SK-N-SH (cell line): ENCODE measurements around the gene TAS2R3. TPM values are rescaled to one million over a fixed set of nuclear protein-coding genes. Genes with fewer than 3 reads are reported as not detected.

Source experiments
- CTCF ChIA-PET: fragments of 300-600, 350-600 bp; formaldehyde crosslinking; extraction: SDS; loops from one replicate; lab custom pipeline; 2021; lab: Yijun Ruan, JAX
- POLR2A ChIA-PET: fragments of 350-600 bp; sonication (Branson Sonifier 250); formaldehyde crosslinking; extraction: SDS; loops from one replicate; lab custom pipeline; 2020; ENCODE audit warnings: antibody characterized with exemption, inconsistent platforms; lab: Yijun Ruan, JAX
- DNase-seq: peaks from one replicate; pipeline ENCODE4 v3.0.0; 2012
- H2AFZ ChIP-seq: fragments of 200-600 bp; sonication (generic); 2 replicates; pipeline ENCODE4 v1.8.1; 2016; ENCODE audit warnings: antibody characterized with exemption, mild to moderate bottlenecking, low read depth
- H3F3A ChIP-seq: fragments of 200-600 bp; sonication (generic); replicated peaks from 2 replicates; pipeline ENCODE3; 2016; ENCODE audit warnings: antibody characterized with exemption, mild to moderate bottlenecking; ENCODE audit not compliant: insufficient read depth
- H3K27ac ChIP-seq, 2 experiments: fragments of 200-500 bp in 1 of 2; fragments of 200-600 bp in 1 of 2; sonication (Bioruptor generic) in 1 of 2; sonication (generic), shearing (Covaris generic) in 1 of 2; 2 replicates each; pipeline versions ENCODE4 v1.5.1 to v1.6.1; 2014 to 2016; ENCODE audit warnings: low read depth in 2 of 2, inconsistent platforms in 1 of 2, low read length in 1 of 2, mild to moderate bottlenecking in 1 of 2, mixed read lengths in 1 of 2
- H3K27me3 ChIP-seq: fragments of 200-600 bp; sonication (generic), shearing (Covaris generic); 2 replicates; pipeline ENCODE4 v1.6.1; 2016; ENCODE audit warnings: mixed run types; ENCODE audit not compliant: insufficient read depth
- H3K36me3 ChIP-seq, 2 experiments: fragments of 200-500 bp in 1 of 2; fragments of 200-600 bp in 1 of 2; sonication (Bioruptor generic) in 1 of 2; sonication (generic) in 1 of 2; replicated peaks in 1 of 2; 2 replicates each; pipeline versions ENCODE3 to v1.5.1; 2014 to 2016; ENCODE audit warnings: low read length in 1 of 2, mild to moderate bottlenecking in 1 of 2; ENCODE audit not compliant: insufficient read depth in 2 of 2, control insufficient read depth in 1 of 2
- H3K4me1 ChIP-seq, 2 experiments: fragments of 200-500 bp in 1 of 2; fragments of 200-600 bp in 1 of 2; sonication (Bioruptor generic) in 1 of 2; sonication (generic), shearing (Covaris generic) in 1 of 2; 2 replicates each; pipeline versions ENCODE4 v1.5.1 to v1.6.1; 2014 to 2016; ENCODE audit warnings: low read depth in 1 of 2, low read length in 1 of 2, mixed run types in 1 of 2; ENCODE audit not compliant: insufficient read depth in 2 of 2, control insufficient read depth in 1 of 2
- H3K4me2 ChIP-seq: fragments of 200-600 bp; sonication (generic), shearing (Covaris generic); 2 replicates; pipeline ENCODE4 v1.6.1; 2017; ENCODE audit warnings: mixed run types
- H3K4me3 ChIP-seq, 2 experiments: fragments of 200-500 bp in 1 of 2; fragments of 200-600 bp in 1 of 2; sonication (Bioruptor generic) in 1 of 2; sonication (generic), shearing (Covaris generic) in 1 of 2; 2 replicates each; pipeline versions ENCODE4 v1.5.1 to v1.8.1; 2014 to 2016; ENCODE audit warnings: low read depth in 2 of 2, inconsistent platforms in 1 of 2, low read length in 1 of 2, mild to moderate bottlenecking in 1 of 2, mixed read lengths in 1 of 2, moderate library complexity in 1 of 2
- H3K79me2 ChIP-seq: fragments of 200-600 bp; sonication (generic); 2 replicates; pipeline ENCODE4 v1.8.1; 2017; ENCODE audit warnings: mild to moderate bottlenecking; ENCODE audit not compliant: insufficient read depth
- H3K9ac ChIP-seq: fragments of 200-600 bp; sonication (generic); 2 replicates; pipeline ENCODE4 v1.6.1; 2017; ENCODE audit warnings: mixed run types
- H3K9me2 ChIP-seq: fragments of 200-600 bp; sonication (generic); 2 replicates; pipeline ENCODE4 v1.6.1; 2017; ENCODE audit warnings: mixed run types
- H3K9me3 ChIP-seq: fragments of 200-600 bp; sonication (generic); 2 replicates; pipeline ENCODE4 v1.6.1; 2017; ENCODE audit warnings: mixed run types, mild to moderate bottlenecking, moderate library complexity
- H4K20me1 ChIP-seq: fragments of 200-600 bp; sonication (generic); 2 replicates; pipeline ENCODE4 v1.6.1; 2017; ENCODE audit warnings: mild to moderate bottlenecking, mixed run types; ENCODE audit not compliant: insufficient read depth
- CTCF ChIP-seq: fragments of 200-600 bp; sonication (generic); IDR thresholded peaks from 2 replicates; pipeline ENCODE4 v1.6.1; 2017; ENCODE audit warnings: antibody characterized with exemption, mild to moderate bottlenecking, moderate library complexity
- EP300 ChIP-seq, 2 experiments: IDR thresholded peaks; 2 replicates each; pipeline versions ENCODE4 v1.4.0 to v1.6.1; 2012; ENCODE audit warnings: borderline replicate concordance in 1 of 2, low read depth in 1 of 2, low read length in 1 of 2
- FOSL2 ChIP-seq: IDR thresholded peaks from 2 replicates; pipeline ENCODE4 v1.4.0; 2012; ENCODE audit warnings: low read depth, mild to moderate bottlenecking, moderate library complexity, borderline replicate concordance
- IRF3 ChIP-seq: fragments of 150-350 bp; IDR thresholded peaks from 2 replicates; pipeline ENCODE4 v1.6.1; 2016; ENCODE audit warnings: mild to moderate bottlenecking, low read depth, low read length
- MAX ChIP-seq: IDR thresholded peaks from 2 replicates; pipeline ENCODE4 v1.4.0; 2012; ENCODE audit warnings: low read depth
- MEF2A ChIP-seq: IDR thresholded peaks from 2 replicates; pipeline ENCODE4 v1.4.0; 2012; ENCODE audit warnings: low read depth, borderline replicate concordance
- NFIC ChIP-seq: IDR thresholded peaks from 2 replicates; pipeline ENCODE4 v1.4.0; 2012; ENCODE audit warnings: borderline replicate concordance
- POLR2AphosphoS5 ChIP-seq: IDR thresholded peaks from 2 replicates; pipeline ENCODE4 v1.6.1; 2012; ENCODE audit warnings: low read depth, low read length
- RAD21 ChIP-seq: IDR thresholded peaks from 2 replicates; pipeline ENCODE4 v1.6.1; 2012; ENCODE audit warnings: mild to moderate bottlenecking, low read length
- REST ChIP-seq: IDR thresholded peaks from 2 replicates; pipeline ENCODE4 v1.6.1; 2012; ENCODE audit warnings: mild to moderate bottlenecking, low read depth, low read length, moderate library complexity
- RFX5 ChIP-seq: IDR thresholded peaks from 2 replicates; pipeline ENCODE4 v1.6.1; 2012; ENCODE audit warnings: mild to moderate bottlenecking, improper control_type of control experiment, low read length
- SIN3A ChIP-seq: IDR thresholded peaks from 2 replicates; pipeline ENCODE4 v1.6.1; 2012; ENCODE audit warnings: low read depth, mild to moderate bottlenecking, low read length, moderate library complexity, borderline replicate concordance
- TCF12 ChIP-seq: IDR thresholded peaks from 2 replicates; pipeline ENCODE4 v1.4.0; 2012
- TEAD4 ChIP-seq: IDR thresholded peaks from 2 replicates; pipeline ENCODE4 v1.4.0; 2012; ENCODE audit warnings: mild to moderate bottlenecking, borderline replicate concordance; ENCODE audit not compliant: insufficient read depth
- USF2 ChIP-seq: fragments of 150-350 bp; IDR thresholded peaks from 2 replicates; pipeline ENCODE4 v1.6.1; 2017; ENCODE audit warnings: antibody characterized with exemption, low read length, low read depth, borderline replicate concordance
- ZBTB33 ChIP-seq: IDR thresholded peaks from 2 replicates; pipeline ENCODE4 v1.4.0; 2012; ENCODE audit warnings: low read depth, borderline replicate concordance
- WGBS: methylation state at CpG from one replicate; pipeline ENCODE4 v1.1.6; 2017; ENCODE audit warnings: low lambda C conversion rate; 5-methylcytosine and 5-hydroxymethylcytosine counted together
- polyA plus RNA-seq, 3 experiments: library from polyadenylated mRNA; depleted of rRNA; stranded (reverse); fragments of >200 nt; gene quantifications; 2 replicates each; pipeline ENCODE4 v1.2.3, GENCODE V29; 2012

Gene TAS2R3
- not detected in 2 replicates for polyA plus RNA-seq (2012; rRNA removed)
- not detected in 2 replicates for polyA plus RNA-seq (2012; cell fraction: cytosol; rRNA removed)
- polyA plus RNA-seq (2012; cell fraction: nucleus; rRNA removed), result 0.06 TPM in 1 of 2 replicates, not detected in the other

GRCh38 chr7:141763797-141764196 is at the start of gene TAS2R3:
Gene TAS2R3 (plus strand): TSS chr7:141764097. CDS start chr7:141764159, 62 bp downstream.
- no peak for DNase-seq
- no peaks in the 10 kb centered on the region for H3F3A ChIP-seq
- no peaks in the 10 kb centered on the region for H3K79me2 ChIP-seq
- H4K20me1 ChIP-seq, result no peaks in the 10 kb centered on the region
- H3K9me3 ChIP-seq, result no peaks in the 10 kb centered on the region
- H3K4me2 ChIP-seq, result no peak within 1 kb of the TSS
- H3K27ac ChIP-seq, result no peak within 1 kb of the TSS
- whole genome bisulfite sequencing, result 96% methylated on average over 3 of the region's 3 CpGs
- CTCF ChIA-PET, result interaction anchor here (1.2 to 6.0 kb wide), 5 partner anchors 21 to 212 kb away, joined by 3 to 35 read pairs (median 4); partner anchors contain the start of gene SSBP1
- H3K4me3 ChIP-seq, result no peak within 1 kb of the TSS
- no peak within 1 kb of the TSS for H2AFZ ChIP-seq
- TF ChIP-seq USF2, result no peak
- no peak for TF ChIP-seq MEF2A
- TF ChIP-seq TEAD4, result no peak
- no peak for TF ChIP-seq RFX5
- TF ChIP-seq TCF12, result no peak
- no peak for TF ChIP-seq POLR2AphosphoS5
- TF ChIP-seq ZBTB33, result no peak
- TF ChIP-seq CTCF, result no peak
- TF ChIP-seq IRF3, result no peak
- TF ChIP-seq REST, result no peak
- TF ChIP-seq FOSL2, result no peak
- TF ChIP-seq EP300 (IDR thresholded peaks at IDR 0.05; ENCODE audit: borderline replicate concordance in 1 of 2, low read depth in 1 of 2, low read length in 1 of 2), result no peak
- no peak for TF ChIP-seq SIN3A
- no peak for TF ChIP-seq RAD21
- TF ChIP-seq NFIC, result no peak
- TF ChIP-seq MAX, result no peak
- peaks cover 24 to 36% of the 10 kb centered on the region in 2 experiments for H3K36me3 ChIP-seq
- no peaks in the 10 kb centered on the region for H3K4me1 ChIP-seq
- POLR2A ChIA-PET, result interaction anchor here (0.8 kb wide), 1 partner anchor 26 kb away, joined by 3 read pairs; the partner anchor contains the start of gene SSBP1
- no peaks in the 10 kb centered on the region for H3K9me2 ChIP-seq
- no peak within 1 kb of the TSS for H3K9ac ChIP-seq
- H3K27me3 ChIP-seq, result no peaks in the 10 kb centered on the region
